GM12874 (cell line): Measurements from ENCODE around the gene SLC29A4.

Source experiments
- CTCF ChIP-seq: IDR thresholded peaks from 2 replicates; pipeline ENCODE4 v1.5.1; 2011; ENCODE audit warnings: low read depth, mild to moderate bottlenecking, control low read depth, low read length, moderate library complexity; ENCODE audit not compliant: insufficient read depth

The SLC29A4 gene

GRCh38 chr7:5303591-5304505 lies 21.1 kb downstream of the SLC29A4 start:
- no peak for TF ChIP-seq CTCF

GRCh38 chr7:5309146-5309545 lies 26.4 kb downstream of the SLC29A4 start:
- TF ChIP-seq CTCF = no peak

GRCh38 chr7:5310822-5311405 lies 28.2 kb downstream of the SLC29A4 start:
- no peak for TF ChIP-seq CTCF

GRCh38 chr7:5314864-5315263 lies 32.1 kb downstream of the SLC29A4 start:
- TF ChIP-seq CTCF = no peak

GRCh38 chr7:5315761-5316160 lies 33.0 kb downstream of the SLC29A4 start:
- TF ChIP-seq CTCF = no peak

- TF ChIP-seq CTCF = no peak
Measured at GRCh38 chr7:5320391-5320790, 37.6 kb downstream of the SLC29A4 start.

- TF ChIP-seq CTCF = no peak
Measured at GRCh38 chr7:5320802-5321396, 38.2 kb downstream of the SLC29A4 start.
